Sigmoid colon (tissue), 4 donors: Measurements from ENCODE around the gene VIPR2.
A peak's percentile ranks its signal among the peaks of the same experiment; 100 is the strongest.

Source experiments
- CTCF ChIP-seq, 4 experiments: fragments of 450-650 bp in 3 of 4; fragments of 200-600 bp in 1 of 4; IDR thresholded peaks; one replicate each; pipeline ENCODE4 v1.5.1; 2016 to 2019; ENCODE audit warnings: antibody characterized with exemption in 4 of 4, mild to moderate bottlenecking in 3 of 4, moderate library complexity in 2 of 4
- EP300 ChIP-seq, 4 donors: sonication (generic); formaldehyde crosslinking; IDR thresholded peaks; one replicate each; pipeline ENCODE4 v1.6.1; 2017; ENCODE audit warnings: antibody characterized with exemption in 4 of 4
- POLR2A ChIP-seq, 2 donors: fragments of 450-650 bp; IDR thresholded peaks; one replicate each; pipeline ENCODE4 v1.6.1; 2016; ENCODE audit warnings: antibody characterized with exemption in 2 of 2, mild to moderate bottlenecking in 2 of 2, moderate library complexity in 2 of 2
- POLR2AphosphoS5 ChIP-seq, 4 donors: sonication (generic); formaldehyde crosslinking; IDR thresholded peaks; one replicate each; pipeline ENCODE4 v1.6.1; 2017; ENCODE audit warnings: antibody characterized with exemption in 4 of 4

GRCh38 chr7:159096736-159097581, 47.7 kb downstream of the VIPR2 start:
- TF ChIP-seq CTCF (IDR thresholded peaks at IDR 0.05), result no peak
- TF ChIP-seq EP300 (IDR thresholded peaks at IDR 0.05), result no peak
- TF ChIP-seq POLR2A (IDR thresholded peaks at IDR 0.05), result no peak
- TF ChIP-seq POLR2AphosphoS5 (IDR thresholded peaks at IDR 0.05), result peak in 1 of 4 donors; percentile 11
